CD8-positive, alpha-beta memory T cell (primary cell): ENCODE results near the gene P4HA3. TPM values are rescaled to one million over a fixed set of nuclear protein-coding genes. Genes with fewer than 3 reads are reported as not detected.
A peak's percentile ranks its signal among the peaks of the same experiment; 100 is the strongest.

ENCODE experiments used
- CTCF ChIA-PET: fragments of 350-600 bp; sonication (Branson Sonifier 250); formaldehyde crosslinking; loops from one replicate; lab custom pipeline; 2021; ENCODE audit warnings: antibody characterized with exemption; lab: Charles Lee
- POLR2A ChIA-PET: fragments of 350-600 bp; sonication (Branson Sonifier 250); formaldehyde crosslinking; loops from one replicate; lab custom pipeline; 2021; ENCODE audit warnings: antibody characterized with exemption; lab: Charles Lee
- DNase-seq, 5 donors: peaks; one replicate each; pipeline versions ENCODE4 v3.0.0 to v3.0.0-alpha.2; 2020 to 2022; ENCODE audit warnings: mixed read lengths in 1 of 5
- H3K27ac ChIP-seq: one replicate; pipeline ENCODE4 v1.7.0; 2013; ENCODE audit warnings: low read depth, mild to moderate bottlenecking, low read length, moderate library complexity
- H3K27me3 ChIP-seq: 2 replicates; pipeline ENCODE4 v1.7.0; 2013; ENCODE audit warnings: low read length, mild to moderate bottlenecking; ENCODE audit not compliant: insufficient read depth, poor library complexity, severe bottlenecking
- H3K36me3 ChIP-seq: 2 replicates; pipeline ENCODE4 v1.7.0; 2013; ENCODE audit warnings: mild to moderate bottlenecking, low read length, moderate library complexity; ENCODE audit not compliant: insufficient read depth
- H3K4me1 ChIP-seq: 2 replicates; pipeline ENCODE4 v1.7.0; 2013; ENCODE audit warnings: mild to moderate bottlenecking, low read length, moderate library complexity; ENCODE audit not compliant: insufficient read depth
- H3K4me3 ChIP-seq: 2 replicates; pipeline ENCODE4 v1.7.0; 2013; ENCODE audit warnings: mild to moderate bottlenecking, low read length
- H3K9me3 ChIP-seq: 2 replicates; pipeline ENCODE4 v1.7.0; 2013; ENCODE audit warnings: mild to moderate bottlenecking, low read length
- H3K27ac Mint-ChIP-seq, 8 donors: one replicate each; pipeline ENCODE4 v1.8.0; 2020 to 2021; ENCODE audit warnings: mixed read lengths in 8 of 8, mild to moderate bottlenecking in 6 of 8, inconsistent platforms in 3 of 8, moderate library complexity in 3 of 8
- H3K27me3 Mint-ChIP-seq, 2 donors: one replicate each; pipeline ENCODE4 v1.8.0; 2020 to 2021; ENCODE audit warnings: mixed read lengths in 2 of 2, mild to moderate bottlenecking in 1 of 2, moderate library complexity in 1 of 2
- H3K36me3 Mint-ChIP-seq, 3 donors: one replicate each; pipeline ENCODE4 v1.8.0; 2020 to 2021; ENCODE audit warnings: mixed read lengths in 3 of 3, inconsistent platforms in 1 of 3, mild to moderate bottlenecking in 1 of 3
- H3K4me1 Mint-ChIP-seq, 3 donors: one replicate each; pipeline ENCODE4 v1.8.0; 2020 to 2021; ENCODE audit warnings: mixed read lengths in 3 of 3, inconsistent platforms in 1 of 3, mild to moderate bottlenecking in 1 of 3
- H3K4me3 Mint-ChIP-seq, 7 donors: one replicate each; pipeline ENCODE4 v1.8.0; 2020 to 2021; ENCODE audit warnings: mixed read lengths in 7 of 7, mild to moderate bottlenecking in 6 of 7, moderate library complexity in 4 of 7, inconsistent platforms in 2 of 7
- H3K9me3 Mint-ChIP-seq, 5 donors: one replicate each; pipeline ENCODE4 v1.8.0; 2020 to 2022; ENCODE audit warnings: mixed read lengths in 5 of 5, mild to moderate bottlenecking in 3 of 5, moderate library complexity in 2 of 5, inconsistent platforms in 1 of 5
- polyA plus RNA-seq: library from polyadenylated mRNA; unstranded; fragments of 300-500 nt; fragmentation: Illumina TruSeq; gene quantifications from one replicate; pipeline ENCODE4 v1.2.3, GENCODE V29; 2021
- total RNA-seq, 2 experiments: library from RNA; stranded (reverse); gene quantifications; one replicate each; pipeline ENCODE4 v1.2.3, GENCODE V29; 2021

Gene P4HA3
- total and polyA plus RNA-seq, 3 experiments from 2014 or later: not detected

DNA sequence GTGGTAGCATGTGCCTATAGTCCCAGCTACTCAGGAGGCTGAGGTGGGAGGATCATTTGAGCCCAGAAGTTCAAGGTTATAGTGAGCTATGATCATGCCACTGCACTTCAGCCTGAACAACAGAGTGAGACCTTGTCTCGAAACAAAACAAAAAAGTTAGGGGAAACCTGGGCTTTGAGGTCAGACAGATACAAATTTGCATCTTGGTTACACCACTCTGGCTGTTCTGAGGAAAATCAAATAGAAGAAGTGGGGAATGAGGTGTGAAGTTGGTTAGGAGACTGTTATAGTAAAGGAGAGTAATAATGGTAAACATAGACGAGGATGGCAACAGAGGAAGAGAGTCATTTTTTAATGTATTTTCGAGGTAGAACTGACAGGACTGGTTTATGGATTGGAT is 77.8 kb downstream of the P4HA3 start:
- POLR2A ChIA-PET: interaction anchor here (1.3 kb wide), 1 partner anchor 15 kb away, joined by 3 read pairs; no protein-coding TSS in a partner anchor
- no peaks in the 10 kb centered on the region for H3K9me3 Mint-ChIP-seq

DNA sequence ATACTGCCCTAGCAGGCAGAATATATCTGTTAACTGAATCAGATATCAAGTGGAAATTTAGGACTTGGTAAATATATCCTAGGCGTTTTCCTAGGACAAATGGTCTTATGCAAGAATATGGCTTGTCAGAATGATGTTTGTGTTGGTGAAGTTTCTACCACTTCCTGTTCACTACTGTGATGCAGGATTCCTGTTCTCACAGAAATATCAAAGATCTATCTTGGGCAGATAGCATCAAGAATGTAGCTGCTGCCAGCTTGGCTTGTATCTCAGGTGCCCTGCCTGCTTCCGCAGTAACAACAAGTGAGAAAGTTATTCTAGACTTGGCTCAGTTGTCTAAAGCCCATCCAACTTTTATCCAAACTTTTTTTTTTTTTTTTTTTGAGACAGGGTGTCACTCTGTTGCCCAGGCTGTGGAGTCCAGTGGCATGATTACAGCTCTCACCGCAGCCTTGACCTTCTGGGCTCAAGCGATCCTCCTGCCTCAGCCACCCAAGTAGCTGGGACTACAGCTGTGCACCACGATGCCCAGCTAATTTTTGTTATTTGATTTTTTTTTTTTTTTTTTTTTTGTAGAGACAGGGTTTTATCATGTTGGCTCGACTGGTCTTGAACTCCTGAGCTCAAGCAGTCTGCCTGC is 79.0 kb downstream of the P4HA3 start:
- Mint-ChIP-seq H3K4me1 (peaks cover 11 to 21% (median 21%) of the 10 kb centered on the region in 3 donors), H3K27me3 (no peaks in the 10 kb centered on the region), H3K36me3 (peaks cover 6 to 29% (median 16%) of the 10 kb centered on the region in 3 donors), H3K27ac (peak overlapping the region in 6 of 8 donors; percentile 40 to 96 (median 72)), H3K9me3 (no peaks in the 10 kb centered on the region), H3K4me3 (no peak overlapping the region)
- Histone ChIP-seq H3K27me3 (no peaks in the 10 kb centered on the region), H3K9me3 (no peaks in the 10 kb centered on the region), H3K4me3 (no peak overlapping the region), H3K36me3 (no peaks in the 10 kb centered on the region), H3K4me1 (peaks cover 33% of the 10 kb centered on the region), H3K27ac (no peak overlapping the region)
- ChIA-PET CTCF (interaction anchor here (0.7 kb wide), 1 partner anchor 157 kb away, joined by 4 read pairs; no protein-coding TSS in a partner anchor), POLR2A (interaction anchor here (0.7 kb wide), 1 partner anchor 11 kb away, joined by 6 read pairs; no protein-coding TSS in a partner anchor)
- DNase-seq: peak in 2 of 5 donors; percentile 16 to 48

More for the DNA sequence above, 77.8 kb downstream of the P4HA3 start:
- Histone ChIP-seq H3K4me1 (peaks cover 41% of the 10 kb centered on the region), H3K4me3 (no peak overlapping the region), H3K27ac (no peak overlapping the region), H3K36me3 (peaks cover 6% of the 10 kb centered on the region), H3K27me3 (no peaks in the 10 kb centered on the region), H3K9me3 (no peaks in the 10 kb centered on the region)
- Mint-ChIP-seq H3K36me3 (peaks cover 6 to 39% (median 19%) of the 10 kb centered on the region in 3 donors), H3K27ac (no peak overlapping the region), H3K4me3 (no peak overlapping the region), H3K27me3 (no peaks in the 10 kb centered on the region), H3K4me1 (peaks cover 11 to 21% (median 21%) of the 10 kb centered on the region in 3 donors)
- DNase-seq: no peak
- CTCF ChIA-PET: no interaction called here

DNA sequence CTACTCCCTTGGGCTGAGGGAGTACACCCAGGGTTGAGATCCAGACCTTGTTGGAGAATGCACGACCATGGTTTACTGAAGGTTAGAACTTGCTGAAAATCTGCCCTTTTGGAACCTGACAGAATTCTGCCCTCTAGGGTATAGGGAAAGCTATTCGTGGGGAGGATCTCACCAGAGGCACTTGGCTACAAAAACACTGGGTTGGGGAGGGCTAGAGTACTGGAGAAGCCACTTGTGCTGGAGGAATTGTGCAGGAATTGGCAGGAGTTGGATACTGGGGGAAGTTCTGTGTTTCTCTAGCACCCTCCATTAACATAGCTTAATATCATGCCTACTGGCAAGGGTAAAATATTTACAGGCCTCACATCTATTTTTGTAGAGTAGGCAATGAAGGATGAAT is 84.5 kb downstream of the P4HA3 start:
- Histone ChIP-seq H3K27ac (no peak overlapping the region), H3K4me3 (no peak overlapping the region), H3K27me3 (no peaks in the 10 kb centered on the region), H3K9me3 (no peaks in the 10 kb centered on the region), H3K4me1 (peaks cover 10% of the 10 kb centered on the region), H3K36me3 (no peaks in the 10 kb centered on the region)
- CTCF ChIA-PET: no interaction called here
- peak overlapping the region in 1 of 8 donors; percentile 72 for H3K27ac Mint-ChIP-seq
- H3K4me1 Mint-ChIP-seq: peaks cover 2 to 8% (median 8%) of the 10 kb centered on the region in 3 donors
- peaks cover 12 to 37% (median 21%) of the 10 kb centered on the region in 3 donors for H3K36me3 Mint-ChIP-seq
- POLR2A ChIA-PET: no interaction called here
- no peak for DNase-seq
- H3K9me3 Mint-ChIP-seq: peaks cover 0 to 2% (median 0%) of the 10 kb centered on the region in 5 donors
- no peaks in the 10 kb centered on the region for H3K27me3 Mint-ChIP-seq
- H3K4me3 Mint-ChIP-seq: no peak overlapping the region

DNA sequence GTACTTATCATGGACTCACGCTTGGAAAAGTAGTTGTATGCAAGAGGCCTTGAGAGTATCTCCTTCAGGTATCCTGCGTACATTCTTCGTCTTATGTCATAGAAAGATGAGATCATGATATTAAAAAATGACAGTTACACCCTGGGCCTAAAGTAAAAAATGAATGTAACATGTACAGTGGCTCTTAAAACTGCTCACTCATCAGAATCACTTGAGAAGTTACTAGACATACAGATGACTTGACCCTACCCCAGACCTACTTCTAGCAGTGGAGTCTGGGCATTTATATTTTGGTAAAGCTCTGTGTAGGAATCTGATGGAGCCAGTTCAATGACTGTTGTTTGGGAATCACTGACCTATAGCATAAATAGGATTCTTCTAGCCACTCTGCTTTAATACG is 85.9 kb downstream of the P4HA3 start:
- POLR2A ChIA-PET: no interaction called here

DNA sequence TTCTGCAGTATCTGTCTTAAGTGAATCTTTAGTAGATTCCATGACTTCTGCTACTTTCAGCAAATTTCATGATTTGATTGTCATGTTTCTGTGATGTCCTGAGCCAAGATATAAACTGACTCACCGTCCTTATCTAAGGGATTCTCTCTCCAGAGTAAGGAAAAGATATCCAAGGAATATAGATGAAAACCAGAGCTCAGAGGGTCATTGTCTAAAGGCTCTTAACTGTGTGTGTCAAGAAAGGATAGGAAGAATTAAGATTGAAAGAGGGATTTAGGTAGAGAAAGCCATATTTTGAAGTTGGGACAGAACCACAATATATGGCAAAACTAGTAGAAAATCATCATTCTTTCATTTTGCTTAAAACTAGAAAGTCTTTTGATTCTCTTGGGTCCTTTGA is 89.6 kb downstream of the P4HA3 start:
- Mint-ChIP-seq H3K4me1 (no peaks in the 10 kb centered on the region), H3K36me3 (peaks cover 8 to 16% (median 8%) of the 10 kb centered on the region in 3 donors), H3K27me3 (no peaks in the 10 kb centered on the region), H3K9me3 (peaks cover 0 to 2% (median 0%) of the 10 kb centered on the region in 5 donors), H3K27ac (no peak overlapping the region), H3K4me3 (no peak overlapping the region)
- Histone ChIP-seq H3K4me1 (no peaks in the 10 kb centered on the region), H3K4me3 (no peak overlapping the region), H3K36me3 (no peaks in the 10 kb centered on the region), H3K27me3 (no peaks in the 10 kb centered on the region), H3K27ac (no peak overlapping the region), H3K9me3 (no peaks in the 10 kb centered on the region)
- CTCF ChIA-PET: no interaction called here
- POLR2A ChIA-PET: interaction anchor here (1.1 kb wide), 1 partner anchor 51 kb away, joined by 3 read pairs; the partner anchor contains the start of gene PPME1
- DNase-seq: no peak

More for the DNA sequence above, 85.9 kb downstream of the P4HA3 start:
- DNase-seq: no peak
- H3K27ac Mint-ChIP-seq: no peak overlapping the region
- H3K4me1 Mint-ChIP-seq: no peaks in the 10 kb centered on the region
- no peak overlapping the region for H3K4me3 Mint-ChIP-seq
- Histone ChIP-seq H3K4me3 (no peak overlapping the region), H3K27ac (no peak overlapping the region), H3K9me3 (no peaks in the 10 kb centered on the region), H3K36me3 (no peaks in the 10 kb centered on the region), H3K4me1 (no peaks in the 10 kb centered on the region), H3K27me3 (no peaks in the 10 kb centered on the region)
- H3K27me3 Mint-ChIP-seq: no peaks in the 10 kb centered on the region
- peaks cover 14 to 29% (median 16%) of the 10 kb centered on the region in 3 donors for H3K36me3 Mint-ChIP-seq
- H3K9me3 Mint-ChIP-seq: peaks cover 0 to 2% (median 0%) of the 10 kb centered on the region in 5 donors
- CTCF ChIA-PET: no interaction called here

DNA sequence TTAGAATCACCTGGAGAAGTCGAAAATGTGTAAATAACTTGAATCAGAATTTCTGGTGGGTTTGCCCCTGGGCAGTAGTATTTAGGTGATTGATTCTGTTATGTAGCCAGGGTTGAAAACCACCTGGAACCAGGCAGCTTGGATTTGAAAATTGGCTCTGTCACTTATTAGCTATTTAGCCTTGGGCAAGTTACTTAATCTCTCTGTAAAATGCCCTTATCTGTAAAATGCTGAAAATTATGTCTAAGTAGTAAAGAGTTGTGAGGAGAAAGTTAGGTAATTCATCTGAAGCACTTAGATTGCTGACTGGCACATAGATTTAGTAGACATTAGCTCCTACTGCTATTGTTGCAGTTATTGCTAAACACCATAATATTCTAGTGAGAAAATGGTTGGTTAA is 91.1 kb downstream of the P4HA3 start:
- Mint-ChIP-seq H3K4me3 (no peak overlapping the region), H3K36me3 (peaks cover 7 to 16% (median 11%) of the 10 kb centered on the region in 3 donors), H3K27ac (peak overlapping the region in 3 of 8 donors; percentile 1 to 74 (median 20)), H3K9me3 (peaks cover 0 to 5% (median 0%) of the 10 kb centered on the region in 5 donors), H3K4me1 (no peaks in the 10 kb centered on the region), H3K27me3 (no peaks in the 10 kb centered on the region)
- DNase-seq: no peak
- no peak overlapping the region for H3K4me3 ChIP-seq
- CTCF ChIA-PET: no interaction called here
- H3K27me3 ChIP-seq: no peaks in the 10 kb centered on the region
- POLR2A ChIA-PET: no interaction called here
- no peaks in the 10 kb centered on the region for H3K36me3 ChIP-seq
- no peaks in the 10 kb centered on the region for H3K4me1 ChIP-seq
- H3K9me3 ChIP-seq: no peaks in the 10 kb centered on the region
- H3K27ac ChIP-seq: no peak overlapping the region

Other genes with a start within 250 kb of the P4HA3 start
- 10 to 100 TPM; 35.6 to 41.7 TPM for gene C2CD3, start 140.6 kb downstream of the P4HA3 start, total RNA-seq
- 9.1 TPM for gene C2CD3, start 140.6 kb downstream of the P4HA3 start, polyA plus RNA-seq
- 10 to 100 TPM; 33.0 to 42.0 TPM for gene PPME1, start 140.4 kb downstream of the P4HA3 start, total RNA-seq
- 20.9 TPM for gene PPME1, start 140.4 kb downstream of the P4HA3 start, polyA plus RNA-seq
- gene PGM2L1, start 86.8 kb upstream of the P4HA3 start, total RNA-seq: 1 to 10 TPM; 9.6 to 9.8 TPM
- gene PGM2L1, start 86.8 kb upstream of the P4HA3 start, polyA plus RNA-seq: 4.6 TPM
- under 1 TPM in 1 of 2 experiments, not detected in 1; 0.07 TPM for gene KCNE3, start 155.9 kb upstream of the P4HA3 start, total RNA-seq
- not detected for gene KCNE3, start 155.9 kb upstream of the P4HA3 start, polyA plus RNA-seq
- gene LIPT2, start 182.1 kb upstream of the P4HA3 start, total RNA-seq: 1 to 10 TPM; 4.0 to 6.1 TPM
- gene LIPT2, start 182.1 kb upstream of the P4HA3 start, polyA plus RNA-seq: 17.0 TPM